Muscle layer of colon (tissue), 2 donors: ENCODE data around the gene LIMK2.
"Not testable (repeated sequence)": the region's sequence is repeated elsewhere in the genome, so short reads cannot be mapped to it uniquely, and the experiment has no call there.

Experiments used
- H3K27ac ChIP-seq: one replicate; pipeline ENCODE4 v1.7.0; 2013; ENCODE audit warnings: low read depth, mild to moderate bottlenecking, low read length, moderate library complexity
- H3K27me3 ChIP-seq, 2 donors: one replicate each; pipeline ENCODE4 v1.7.0; 2013; ENCODE audit warnings: low read length in 2 of 2, mild to moderate bottlenecking in 2 of 2; ENCODE audit not compliant: insufficient read depth in 2 of 2, control insufficient read depth in 1 of 2
- H3K36me3 ChIP-seq: one replicate; pipeline ENCODE4 v1.7.0; 2013; ENCODE audit warnings: mild to moderate bottlenecking, low read length; ENCODE audit not compliant: insufficient read depth
- H3K4me1 ChIP-seq: one replicate; pipeline ENCODE4 v1.7.0; 2013; ENCODE audit warnings: mild to moderate bottlenecking, low read length; ENCODE audit not compliant: insufficient read depth
- H3K4me3 ChIP-seq, 2 donors: one replicate each; pipeline ENCODE4 v1.7.0; 2013; ENCODE audit warnings: low read length in 2 of 2, low read depth in 1 of 2, mild to moderate bottlenecking in 1 of 2, moderate library complexity in 1 of 2
- H3K9ac ChIP-seq: one replicate; pipeline ENCODE4 v1.7.0; 2013; ENCODE audit warnings: low read length
- H3K9me3 ChIP-seq: one replicate; pipeline ENCODE4 v1.7.0; 2013; ENCODE audit warnings: mild to moderate bottlenecking, low read length
- donor health status: abdominal sarcoma.
- donor health status: Adenocarcinoma of cecum.

LIMK2 gene

DNA sequence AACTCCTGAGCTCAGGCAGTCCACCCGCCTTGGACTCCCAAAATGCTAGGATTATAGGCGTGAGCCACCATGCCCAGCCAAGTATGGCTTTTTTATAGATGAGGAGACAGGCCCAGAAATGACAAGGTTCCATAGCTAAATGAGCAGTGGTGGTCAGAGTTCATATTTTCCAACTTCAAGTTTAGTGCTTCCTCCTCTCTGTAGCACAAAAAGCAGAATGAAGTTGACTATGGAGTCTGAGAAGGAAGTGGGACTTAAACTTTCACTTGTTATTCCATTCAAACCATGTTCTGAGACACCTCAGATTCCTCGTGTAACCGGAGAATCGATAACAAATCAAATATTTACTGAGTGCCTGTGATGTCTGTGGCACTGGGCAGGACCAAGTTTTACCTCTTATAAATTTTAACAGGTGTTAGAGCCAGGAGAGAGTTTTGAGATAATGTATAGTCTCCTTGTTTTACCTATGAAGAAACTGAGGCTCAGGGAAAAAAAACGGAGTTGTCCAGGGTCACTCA lies 3.0 kb downstream of the LIMK2 start:
- Histone ChIP-seq H3K4me1 (peaks cover 28% of the 10 kb centered on the region), H3K27ac (no peak overlapping the region), H3K36me3 (no peaks in the 10 kb centered on the region), H3K9me3 (no peaks in the 10 kb centered on the region), H3K9ac (no peak overlapping the region), H3K27me3 (no peaks in the 10 kb centered on the region), H3K4me3 (no peak overlapping the region)

DNA sequence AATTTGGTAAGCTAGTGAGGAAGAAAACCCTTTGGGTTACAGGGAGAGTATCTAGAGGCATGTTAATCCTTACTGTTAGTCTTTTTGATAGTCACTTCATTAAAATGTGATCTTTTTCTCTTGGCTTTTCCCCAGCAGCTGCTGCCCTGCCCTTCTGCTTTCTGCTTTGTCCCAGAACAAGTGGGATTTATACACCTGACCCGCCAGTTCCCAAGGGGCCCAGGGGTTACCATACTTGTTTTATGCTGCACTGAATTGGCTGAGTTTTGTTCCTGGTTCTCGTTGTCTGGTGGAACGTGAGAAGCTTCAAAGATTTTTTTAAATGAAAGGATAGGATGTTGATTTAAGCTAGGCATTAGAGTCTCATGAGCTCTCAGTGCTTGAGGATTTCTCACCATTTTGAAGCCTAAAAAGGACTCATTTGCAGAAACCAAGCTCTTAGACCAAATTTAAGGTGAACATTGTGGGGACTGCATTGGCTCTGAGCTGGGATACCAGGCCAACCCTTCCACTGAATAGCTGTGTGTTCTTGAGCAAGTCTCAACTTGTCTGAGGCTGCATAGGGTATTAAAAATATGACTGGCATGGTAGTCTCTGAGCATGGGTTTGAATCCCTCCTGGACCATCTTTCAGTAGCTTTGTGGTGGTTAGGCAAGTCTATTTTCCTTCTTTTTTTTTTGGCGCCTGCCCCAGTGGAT lies 6.6 kb downstream of the LIMK2 start:
- peaks cover 11% of the 10 kb centered on the region for H3K4me1 ChIP-seq
- no peaks in the 10 kb centered on the region for H3K9me3 ChIP-seq
- no peaks in the 10 kb centered on the region for H3K36me3 ChIP-seq
- H3K9ac ChIP-seq = no peak overlapping the region
- peak overlapping the region; percentile 4 for H3K27ac ChIP-seq
- no peaks in the 10 kb centered on the region for H3K27me3 ChIP-seq
- no peak overlapping the region for H3K4me3 ChIP-seq

GRCh38 chr22:31221084-31221483 lies 9.0 kb downstream of the LIMK2 start:
- peaks cover 11% of the 10 kb centered on the region for H3K4me1 ChIP-seq

GRCh38 chr22:31222736-31223135 lies 10.6 kb downstream of the LIMK2 start:
- Histone ChIP-seq H3K27me3 (no peaks in the 10 kb centered on the region), H3K4me3 (no peak overlapping the region), H3K36me3 (no peaks in the 10 kb centered on the region), H3K9ac (no peak overlapping the region), H3K27ac (no peak overlapping the region), H3K4me1 (peaks cover 14% of the 10 kb centered on the region), H3K9me3 (no peaks in the 10 kb centered on the region)

More at GRCh38 chr22:31221084-31221483, 9.0 kb downstream of the LIMK2 start:
- no peak overlapping the region for H3K9ac ChIP-seq
- H3K4me3 ChIP-seq = no peak overlapping the region
- no peak overlapping the region for H3K27ac ChIP-seq
- no peaks in the 10 kb centered on the region for H3K27me3 ChIP-seq
- no peaks in the 10 kb centered on the region for H3K36me3 ChIP-seq
- no peaks in the 10 kb centered on the region for H3K9me3 ChIP-seq

DNA sequence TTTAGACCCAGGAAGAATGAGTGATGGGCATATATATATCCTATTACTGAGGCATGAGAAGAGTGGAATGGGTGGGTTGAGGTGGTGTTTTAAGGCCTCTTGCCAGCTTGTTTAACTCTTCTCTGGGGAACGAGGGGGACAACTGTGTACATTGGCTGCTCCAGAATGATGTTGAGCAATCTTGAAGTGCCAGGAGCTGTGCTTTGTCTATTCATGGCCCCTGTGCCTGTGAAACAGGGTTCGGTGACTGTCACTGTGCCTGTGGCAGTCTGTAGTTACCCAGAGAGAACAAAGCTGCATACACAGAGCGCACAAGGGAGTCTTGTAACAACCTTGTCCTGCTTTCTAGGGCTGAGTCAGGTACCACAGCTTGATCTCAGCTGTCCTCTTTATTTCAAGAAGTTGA lies 11.7 kb downstream of the LIMK2 start:
- H3K4me1 ChIP-seq = peaks cover 13% of the 10 kb centered on the region
- H3K9me3 ChIP-seq = no peaks in the 10 kb centered on the region
- H3K36me3 ChIP-seq = no peaks in the 10 kb centered on the region
- H3K9ac ChIP-seq = no peak overlapping the region
- no peak overlapping the region for H3K4me3 ChIP-seq
- H3K27me3 ChIP-seq = no peaks in the 10 kb centered on the region
- H3K27ac ChIP-seq = no peak overlapping the region

DNA sequence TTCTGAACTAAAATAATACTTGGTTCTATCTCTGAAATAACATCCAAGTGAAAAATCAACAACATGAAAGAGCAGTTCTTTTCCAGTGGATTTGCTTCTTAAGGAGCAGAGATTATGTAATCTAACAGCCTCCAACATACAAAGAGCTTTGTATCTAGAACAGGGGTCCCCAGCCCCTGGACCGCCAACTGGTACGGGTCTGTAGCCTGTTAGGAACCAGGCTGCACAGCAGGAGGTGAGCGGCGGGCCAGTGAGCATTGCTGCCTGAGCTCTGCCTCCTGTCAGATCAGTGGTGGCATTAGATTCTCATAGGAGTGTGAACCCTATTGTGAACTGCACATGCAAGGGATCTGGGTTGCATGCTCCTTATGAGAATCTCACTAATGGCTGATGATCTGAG lies 12.6 kb downstream of the LIMK2 start:
- peaks cover 18% of the 10 kb centered on the region for H3K4me1 ChIP-seq
- not testable (repeated sequence) for H3K9ac ChIP-seq, H3K36me3 ChIP-seq, H3K27me3 ChIP-seq, H3K4me3 ChIP-seq, H3K9me3 ChIP-seq, H3K27ac ChIP-seq

- Histone ChIP-seq H3K27me3 (no peaks in the 10 kb centered on the region), H3K36me3 (no peaks in the 10 kb centered on the region), H3K4me3 (no peak overlapping the region), H3K4me1 (peaks cover 39% of the 10 kb centered on the region), H3K27ac (peak overlapping the region; percentile 65), H3K9ac (no peak overlapping the region), H3K9me3 (no peaks in the 10 kb centered on the region)
These were observed 15.1 kb downstream of the LIMK2 start for GRCh38 chr22:31227186-31227585.

- H3K27me3 ChIP-seq = no peaks in the 10 kb centered on the region
- no peak overlapping the region for H3K4me3 ChIP-seq
- H3K27ac ChIP-seq = peak overlapping the region; percentile 56
- no peaks in the 10 kb centered on the region for H3K9me3 ChIP-seq
- no peak overlapping the region for H3K9ac ChIP-seq
- H3K4me1 ChIP-seq = peaks cover 35% of the 10 kb centered on the region
- H3K36me3 ChIP-seq = no peaks in the 10 kb centered on the region
These were observed 17.4 kb downstream of the LIMK2 start for GRCh38 chr22:31229402-31230079.

- no peak overlapping the region for H3K4me3 ChIP-seq
- H3K4me1 ChIP-seq = peaks cover 35% of the 10 kb centered on the region
- peak overlapping the region; percentile 48 for H3K27ac ChIP-seq
- no peaks in the 10 kb centered on the region for H3K9me3 ChIP-seq
- no peaks in the 10 kb centered on the region for H3K36me3 ChIP-seq
- peak overlapping the region; percentile 10 for H3K9ac ChIP-seq
- no peaks in the 10 kb centered on the region for H3K27me3 ChIP-seq
These were observed 18.2 kb downstream of the LIMK2 start for GRCh38 chr22:31230155-31230870.

DNA sequence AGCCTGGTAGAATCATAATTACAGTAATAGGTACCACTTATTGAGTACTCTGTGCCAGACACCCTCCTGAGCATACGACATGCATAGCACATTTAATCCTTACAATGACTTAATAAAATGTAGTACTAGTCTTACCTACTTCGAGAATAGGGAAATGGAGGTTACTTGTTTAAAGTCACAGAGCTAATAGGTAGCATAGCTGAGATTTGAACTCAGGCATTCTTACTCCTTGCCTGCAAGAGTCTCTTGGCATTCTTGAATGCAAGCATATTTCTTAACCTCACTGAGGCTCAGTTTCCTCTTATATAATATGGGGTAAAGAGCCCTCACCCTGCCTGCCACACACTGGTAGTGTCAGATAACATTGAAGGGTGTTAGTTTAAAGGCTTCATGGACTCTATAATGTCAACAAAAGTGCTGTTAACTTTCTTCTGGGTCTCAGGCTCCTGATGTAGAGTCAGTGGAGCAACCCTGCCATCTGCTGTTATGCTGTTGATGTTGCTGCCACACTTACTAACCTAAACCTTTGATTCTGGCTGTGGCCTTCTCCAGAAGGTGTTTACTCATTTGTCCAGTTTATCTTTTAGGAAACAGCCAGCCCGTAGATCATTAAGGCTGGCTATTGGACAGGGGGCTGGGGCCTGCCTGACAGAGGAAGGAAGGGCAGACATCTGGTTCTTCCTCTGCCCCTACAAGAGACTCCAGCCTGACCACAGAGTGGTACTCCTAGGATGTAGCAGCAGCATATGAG lies 18.9 kb downstream of the LIMK2 start:
- peak overlapping the region; percentile 48 for H3K27ac ChIP-seq
- no peaks in the 10 kb centered on the region for H3K36me3 ChIP-seq
- peak overlapping the region; percentile 2 for H3K9ac ChIP-seq
- H3K9me3 ChIP-seq = no peaks in the 10 kb centered on the region
- peaks cover 35% of the 10 kb centered on the region for H3K4me1 ChIP-seq
- no peaks in the 10 kb centered on the region for H3K27me3 ChIP-seq
- no peak overlapping the region for H3K4me3 ChIP-seq

GRCh38 chr22:31233001-31233400 lies 20.9 kb downstream of the LIMK2 start:
- no peak overlapping the region for H3K27ac ChIP-seq
- H3K4me1 ChIP-seq = peaks cover 26% of the 10 kb centered on the region
- H3K36me3 ChIP-seq = no peaks in the 10 kb centered on the region
- no peak overlapping the region for H3K4me3 ChIP-seq
- H3K9me3 ChIP-seq = no peaks in the 10 kb centered on the region
- H3K27me3 ChIP-seq = no peaks in the 10 kb centered on the region
- H3K9ac ChIP-seq = no peak overlapping the region
